Cardiac fibroblast (primary cell): ENCODE results near the gene PSMG4.

Experiments used
- DNase-seq, 2 donors: peaks; one replicate each; pipeline versions ENCODE4 v3.0.0 to v3.0.0-alpha.2; 2010; ENCODE audit warnings: low read depth in 2 of 2
- H3K4me3 ChIP-seq, 2 donors: replicated peaks in 1 of 2; 1 replicate in 1 of 2; 2 replicates in 1 of 2; pipeline ENCODE4 v1.5.1; 2011; ENCODE audit warnings: low read depth in 2 of 2, low read length in 2 of 2, mild to moderate bottlenecking in 2 of 2, moderate library complexity in 1 of 2
- CTCF ChIP-seq: IDR thresholded peaks from one replicate; pipeline ENCODE4 v1.5.1; 2011; ENCODE audit warnings: low read depth, mild to moderate bottlenecking, low read length, inconsistent platforms

The PSMG4 gene

GRCh38 chr6:3272911-3273547 is 14.3 kb downstream of the PSMG4 start:
- no peak overlapping the region for H3K4me3 ChIP-seq
- no peak for TF ChIP-seq CTCF
- DNase-seq, result no peak

DNA sequence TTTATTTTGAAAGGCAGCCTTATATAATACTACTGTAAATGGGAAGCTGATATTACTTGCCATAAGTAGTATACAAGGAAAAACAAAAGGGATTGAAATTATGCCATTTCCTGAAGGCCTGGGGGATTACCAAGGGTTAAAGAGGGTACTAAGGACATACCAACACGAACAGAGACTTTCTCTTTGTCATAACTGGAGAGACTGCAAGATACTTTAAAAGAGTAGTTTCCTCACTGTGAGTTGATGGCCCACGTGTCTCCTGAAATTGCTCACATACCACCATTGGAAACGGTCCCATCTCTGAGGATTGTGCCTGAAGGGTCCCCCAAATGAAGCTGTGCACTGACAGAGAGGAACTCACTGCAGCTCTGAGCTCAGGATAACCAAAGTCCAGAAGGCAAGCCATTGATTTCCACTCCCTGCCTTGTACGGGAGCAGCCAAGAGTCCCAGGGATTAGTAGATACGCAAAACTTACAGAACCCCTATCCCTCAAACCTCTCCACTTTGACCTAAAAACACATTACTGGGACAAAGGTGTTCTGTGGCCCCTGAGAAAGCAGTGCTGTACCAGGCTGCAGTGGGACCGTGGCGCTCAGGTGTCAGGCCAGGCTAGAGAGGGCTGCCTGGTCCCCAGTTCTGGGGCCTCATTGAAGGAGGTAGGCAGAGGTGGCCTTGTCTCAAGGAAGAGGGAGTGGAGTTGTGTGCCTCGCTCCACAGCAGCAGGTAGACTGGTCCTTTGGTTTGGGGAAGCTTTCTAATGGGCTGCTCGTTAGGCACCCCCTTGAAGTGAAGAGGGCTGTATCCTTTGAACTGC is 15.2 kb downstream of the PSMG4 start:
- TF ChIP-seq CTCF, result no peak
- no peak for DNase-seq
- no peak overlapping the region for H3K4me3 ChIP-seq

GRCh38 chr6:3276174-3277167 is 17.7 kb downstream of the PSMG4 start:
- DNase-seq, result no peak
- H3K4me3 ChIP-seq, result no peak overlapping the region
- no peak for TF ChIP-seq CTCF

DNA sequence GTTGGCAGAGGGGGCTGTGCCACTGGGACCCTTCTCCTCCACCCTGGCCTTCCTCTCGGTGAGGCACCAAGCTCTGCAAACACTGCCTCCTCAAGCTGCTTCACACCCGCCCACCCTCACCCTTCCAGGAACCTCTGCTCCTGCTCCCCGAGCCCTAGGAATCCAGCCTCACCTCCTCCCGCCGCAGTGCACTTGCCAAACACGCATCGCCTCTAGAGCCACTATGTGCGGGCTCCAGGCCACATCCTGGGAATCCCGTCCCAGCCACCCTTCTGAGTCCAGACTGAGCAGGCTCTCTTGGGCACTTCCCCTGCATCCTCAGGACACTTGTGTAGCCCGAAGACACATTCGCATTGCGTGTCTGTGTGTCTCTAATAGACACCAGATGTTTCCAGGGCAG is 18.5 kb downstream of the PSMG4 start:
- no peak for DNase-seq
- no peak for TF ChIP-seq CTCF
- H3K4me3 ChIP-seq, result no peak overlapping the region

DNA sequence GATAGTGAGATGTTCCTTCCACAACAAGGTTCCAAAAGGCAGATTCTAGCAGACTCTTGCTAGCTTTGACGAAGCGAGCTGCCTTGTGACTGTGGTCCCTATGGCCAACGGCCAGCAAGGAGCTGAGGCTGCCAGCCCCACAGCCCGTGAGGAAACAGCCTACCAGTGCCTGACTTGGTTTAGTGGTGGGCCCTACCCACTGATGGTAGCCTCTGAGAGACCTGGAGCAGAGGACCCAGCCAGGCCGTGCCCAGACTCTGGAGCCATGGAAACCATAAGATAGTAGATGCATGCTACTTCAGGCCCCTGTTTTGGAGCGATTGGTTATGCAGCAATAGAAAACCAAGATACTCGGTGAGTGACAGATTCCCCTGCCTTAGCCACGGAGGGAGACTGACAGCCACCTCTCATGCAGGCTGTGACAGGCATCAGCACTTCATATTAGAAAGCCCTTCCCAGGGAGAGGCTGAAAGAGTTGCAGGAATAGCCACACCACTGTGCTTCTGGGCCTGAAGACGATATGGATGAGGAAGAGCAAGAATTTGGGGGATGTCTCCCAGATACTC is 19.2 kb downstream of the PSMG4 start:
- DNase-seq, result no peak
- H3K4me3 ChIP-seq, result no peak overlapping the region
- no peak for TF ChIP-seq CTCF

DNA sequence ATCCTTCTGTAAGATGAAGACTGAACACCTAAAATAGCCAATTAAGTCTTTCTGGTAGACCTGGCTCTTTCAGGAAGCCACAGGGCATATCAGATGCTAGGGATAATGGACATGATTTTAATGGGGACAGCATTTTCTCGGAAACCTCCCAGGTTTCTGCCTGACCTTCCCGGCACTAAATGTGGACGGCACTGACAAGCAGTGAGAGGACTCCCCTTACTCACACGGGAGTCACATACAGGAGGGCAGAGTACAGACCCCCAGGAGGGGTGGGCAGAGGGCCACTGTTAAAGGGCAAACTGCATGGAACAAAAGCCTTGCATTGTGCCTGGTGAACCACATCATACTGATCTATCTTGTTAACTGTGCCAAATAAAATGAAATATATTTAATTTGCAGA is 19.9 kb downstream of the PSMG4 start:
- TF ChIP-seq CTCF, result no peak
- H3K4me3 ChIP-seq, result no peak overlapping the region
- DNase-seq, result no peak
